H9 (cell line): Measurements from ENCODE around the gene SNRNP70. TPM values are rescaled to one million over a fixed set of nuclear protein-coding genes. Genes with fewer than 3 reads are reported as not detected.

ENCODE experiments used
- DNase-seq: peaks from one replicate; pipeline ENCODE4 v3.0.0-alpha.2; 2017
- H2AFZ ChIP-seq: one replicate; pipeline ENCODE4 v1.6.1; 2013; ENCODE audit warnings: mild to moderate bottlenecking, low read length, control low read depth, moderate library complexity
- H2AK5ac ChIP-seq: 2 replicates; pipeline ENCODE4 v1.6.1; 2013; ENCODE audit warnings: low read length, control low read depth, mixed read lengths; ENCODE audit not compliant: insufficient read length
- H2BK120ac ChIP-seq: one replicate; pipeline ENCODE4 v1.6.1; 2013; ENCODE audit warnings: low read depth, mild to moderate bottlenecking, low read length, control low read depth, inconsistent platforms; ENCODE audit not compliant: poor library complexity, severe bottlenecking
- H2BK12ac ChIP-seq: 2 replicates; pipeline ENCODE4 v1.6.1; 2013; ENCODE audit warnings: low read length, control low read depth, mixed read lengths, low read depth; ENCODE audit not compliant: insufficient read length
- H2BK15ac ChIP-seq: 2 replicates; pipeline ENCODE4 v1.6.1; 2013; ENCODE audit warnings: low read depth, low read length, control low read depth
- H2BK20ac ChIP-seq: one replicate; pipeline ENCODE4 v1.6.1; 2013; ENCODE audit warnings: low read depth, mild to moderate bottlenecking, low read length, control low read depth, inconsistent platforms; ENCODE audit not compliant: poor library complexity, severe bottlenecking
- H2BK5ac ChIP-seq: 2 replicates; pipeline ENCODE4 v1.6.1; 2013; ENCODE audit warnings: low read length, control low read depth, mixed read lengths; ENCODE audit not compliant: insufficient read length
- H3K14ac ChIP-seq: 2 replicates; pipeline ENCODE4 v1.6.1; 2013; ENCODE audit warnings: low read length, control low read depth; ENCODE audit not compliant: insufficient read depth
- H3K18ac ChIP-seq: 2 replicates; pipeline ENCODE4 v1.6.1; 2013; ENCODE audit warnings: low read depth, mild to moderate bottlenecking, mixed read lengths, low read length, control low read depth; ENCODE audit not compliant: insufficient read length
- H3K23ac ChIP-seq: 2 replicates; pipeline ENCODE4 v1.6.1; 2013; ENCODE audit warnings: low read length, control low read depth, mixed read lengths, low read depth; ENCODE audit not compliant: insufficient read length
- H3K23me2 ChIP-seq: 2 replicates; pipeline ENCODE4 v1.6.1; 2013; ENCODE audit warnings: low read depth, mild to moderate bottlenecking, mixed read lengths, low read length, control low read depth; ENCODE audit not compliant: insufficient read length, poor library complexity, severe bottlenecking
- H3K27ac ChIP-seq: 2 replicates; pipeline ENCODE4 v1.5.1; 2013; ENCODE audit warnings: low read length, control low read depth, mixed read lengths, low read depth; ENCODE audit not compliant: insufficient read length
- H3K27me3 ChIP-seq: 2 replicates; pipeline ENCODE4 v1.6.1; 2013; ENCODE audit warnings: low read length, control low read depth, inconsistent platforms; ENCODE audit not compliant: insufficient read depth
- H3K4ac ChIP-seq: 2 replicates; pipeline ENCODE4 v1.6.1; 2013; ENCODE audit warnings: low read depth, mild to moderate bottlenecking, control low read depth, inconsistent platforms, low read length, moderate library complexity
- H3K4me1 ChIP-seq: 2 replicates; pipeline ENCODE4 v1.6.1; 2013; ENCODE audit warnings: low read length, control low read depth, inconsistent platforms; ENCODE audit not compliant: insufficient read depth
- H3K4me2 ChIP-seq: 2 replicates; pipeline ENCODE4 v1.6.1; 2013; ENCODE audit warnings: low read length, control low read depth, mixed read lengths; ENCODE audit not compliant: insufficient read length, insufficient read depth
- H3K56ac ChIP-seq: 2 replicates; pipeline ENCODE4 v1.6.1; 2013; ENCODE audit warnings: low read depth, mild to moderate bottlenecking, mixed read lengths, low read length, control low read depth; ENCODE audit not compliant: insufficient read length
- H3K79me1 ChIP-seq: 2 replicates; pipeline ENCODE4 v1.6.1; 2013; ENCODE audit warnings: low read depth, mild to moderate bottlenecking, moderate library complexity, low read length, control low read depth, inconsistent platforms; ENCODE audit not compliant: insufficient read depth, poor library complexity, severe bottlenecking
- H3K79me2 ChIP-seq: 2 replicates; pipeline ENCODE4 v1.6.1; 2013; ENCODE audit warnings: low read length, control low read depth, inconsistent platforms; ENCODE audit not compliant: insufficient read depth
- H3K9ac ChIP-seq: 2 replicates; pipeline ENCODE4 v1.6.1; 2013; ENCODE audit warnings: low read length, control low read depth, mixed read lengths; ENCODE audit not compliant: insufficient read length; ENCODE audit errors: extremely low read depth
- H3K9me3 ChIP-seq: one replicate; pipeline ENCODE4 v1.6.1; 2013; ENCODE audit warnings: low read depth, low read length, inconsistent platforms; ENCODE audit not compliant: control insufficient read depth
- H3T11ph ChIP-seq: one replicate; pipeline ENCODE4 v1.6.1; 2013; ENCODE audit warnings: mild to moderate bottlenecking, low read length, control low read depth, inconsistent platforms
- H4K20me1 ChIP-seq: one replicate; pipeline ENCODE4 v1.6.1; 2013; ENCODE audit not compliant: control insufficient read depth, insufficient read length, insufficient read depth
- H4K5ac ChIP-seq: 2 replicates; pipeline ENCODE4 v1.6.1; 2013; ENCODE audit warnings: low read depth, mild to moderate bottlenecking, mixed read lengths, low read length, control low read depth; ENCODE audit not compliant: insufficient read length
- H4K8ac ChIP-seq: replicated peaks from 2 replicates; pipeline ENCODE4 v1.6.1; 2013; ENCODE audit warnings: low read length, control low read depth, mixed read lengths, low read depth; ENCODE audit not compliant: insufficient read length
- H4K91ac ChIP-seq: 2 replicates; pipeline ENCODE4 v1.6.1; 2013; ENCODE audit warnings: low read depth, mild to moderate bottlenecking, moderate library complexity, mixed read lengths, low read length, control low read depth; ENCODE audit not compliant: insufficient read length
- H3K27ac Mint-ChIP-seq, 3 experiments: 2 replicates in 2 of 3; 3 replicates in 1 of 3; pipeline ENCODE4 v1.8.0; 2020 to 2021; ENCODE audit warnings: mixed read lengths in 3 of 3, mild to moderate bottlenecking in 1 of 3, moderate library complexity in 1 of 3
- H3K27me3 Mint-ChIP-seq: 2 replicates; pipeline ENCODE4 v1.8.0; 2021; ENCODE audit warnings: low read depth, mild to moderate bottlenecking, moderate library complexity, mixed read lengths
- H3K36me3 Mint-ChIP-seq, 3 experiments: 2 replicates in 2 of 3; 3 replicates in 1 of 3; pipeline ENCODE4 v1.8.0; 2020 to 2021; ENCODE audit warnings: low read depth in 3 of 3, mixed read lengths in 3 of 3; ENCODE audit not compliant: insufficient read depth in 1 of 3
- H3K4me1 Mint-ChIP-seq, 2 experiments: 2 replicates each; pipeline ENCODE4 v1.8.0; 2020; ENCODE audit warnings: mixed read lengths in 2 of 2
- H3K4me3 Mint-ChIP-seq, 2 experiments: 2 replicates in 1 of 2; 3 replicates in 1 of 2; pipeline ENCODE4 v1.8.0; 2020 to 2021; ENCODE audit warnings: mild to moderate bottlenecking in 2 of 2, mixed read lengths in 2 of 2, moderate library complexity in 1 of 2
- H3K9me3 Mint-ChIP-seq, 2 experiments: 2 replicates in 1 of 2; 3 replicates in 1 of 2; pipeline ENCODE4 v1.8.0; 2020; ENCODE audit warnings: mild to moderate bottlenecking in 2 of 2, mixed read lengths in 2 of 2, moderate library complexity in 1 of 2
- CTCF ChIP-seq: fragments of 200-600 bp; sonication (generic); conservative IDR thresholded peaks from 3 replicates; pipeline ENCODE4 v1.8.0; 2021; ENCODE audit warnings: antibody characterized with exemption, mild to moderate bottlenecking
- WGBS: extraction: QIAGEN DNeasy Blood & Tissue Kit; methylation state at CpG from one replicate; pipeline ENCODE4 v1.1.7; 2013; ENCODE audit warnings: missing lambda C conversion rate, low lambda C conversion rate, mixed read lengths; ENCODE audit not compliant: insufficient read length; ENCODE audit errors: extremely low coverage; 5-methylcytosine and 5-hydroxymethylcytosine counted together
- total RNA-seq: library from RNA; stranded (reverse); gene quantifications from 2 replicates; pipeline ENCODE4 v1.2.1, GENCODE V29; 2021

SNRNP70 gene
- total RNA-seq, 1 experiment from 2014 or later = 295 TPM

- TF ChIP-seq CTCF = no peak
- no peak overlapping the region for H4K5ac ChIP-seq
- Mint-ChIP-seq H3K9me3 (peaks cover 9 to 18% of the 10 kb centered on the region in 2 experiments; a peak in 4 of 5 replicates), H3K27ac (no peak overlapping the region), H3K4me3 (no peak overlapping the region), H3K4me1 (peaks cover 23 to 50% of the 10 kb centered on the region in 2 experiments), H3K27me3 (peaks cover 87% of the 10 kb centered on the region), H3K36me3 (peaks cover 0 to 4% (median 3%) of the 10 kb centered on the region in 3 experiments; a peak in 3 of 7 replicates)
- no peak overlapping the region for H3K4me2 ChIP-seq
- no peak overlapping the region for H3K18ac ChIP-seq
- H2AFZ ChIP-seq = no peak overlapping the region
- H3K27me3 ChIP-seq = peaks cover 49% of the 10 kb centered on the region
- no peak overlapping the region for H3K14ac ChIP-seq
- H2BK120ac ChIP-seq = no peak overlapping the region
- H3K79me2 ChIP-seq = no peaks in the 10 kb centered on the region
- H3K27ac ChIP-seq = no peak overlapping the region
- H3T11ph ChIP-seq = no peak overlapping the region
- H3K23ac ChIP-seq = no peak overlapping the region
- H3K9me3 ChIP-seq = no peaks in the 10 kb centered on the region
- H2BK15ac ChIP-seq = no peak overlapping the region
- WGBS = no CpG with 5 or more reads among the region's 9 CpGs
- H3K4ac ChIP-seq = no peak overlapping the region
- no peak overlapping the region for H2BK12ac ChIP-seq
- no peak overlapping the region for H2BK5ac ChIP-seq
- no peaks in the 10 kb centered on the region for H3K79me1 ChIP-seq
- no peak overlapping the region for H2AK5ac ChIP-seq
- peaks cover 3% of the 10 kb centered on the region for H3K23me2 ChIP-seq
- H3K56ac ChIP-seq = no peak overlapping the region
- DNase-seq = no peak
- H4K91ac ChIP-seq = no peak overlapping the region
- H3K9ac ChIP-seq = no peak overlapping the region
- no peaks in the 10 kb centered on the region for H4K20me1 ChIP-seq
- peaks cover 2% of the 10 kb centered on the region; the same call in 1 of the 2 replicates for H3K4me1 ChIP-seq
- H4K8ac ChIP-seq = no peak overlapping the region
- no peak overlapping the region for H2BK20ac ChIP-seq
These were observed 16.2 kb upstream of the SNRNP70 start for GRCh38 chr19:49069026-49069425.
